SH-SY5Y (cell line): ENCODE data around the gene CD34.

Experiments used
- GATA2 ChIP-seq: IDR thresholded peaks from 2 replicates; pipeline ENCODE4 v1.6.1; 2011; ENCODE audit warnings: mild to moderate bottlenecking, low read depth, low read length
- GATA3 ChIP-seq: IDR thresholded peaks from 2 replicates; pipeline ENCODE4 v1.6.1; 2011; ENCODE audit warnings: low read depth, mild to moderate bottlenecking, low read length, moderate library complexity

DNA sequence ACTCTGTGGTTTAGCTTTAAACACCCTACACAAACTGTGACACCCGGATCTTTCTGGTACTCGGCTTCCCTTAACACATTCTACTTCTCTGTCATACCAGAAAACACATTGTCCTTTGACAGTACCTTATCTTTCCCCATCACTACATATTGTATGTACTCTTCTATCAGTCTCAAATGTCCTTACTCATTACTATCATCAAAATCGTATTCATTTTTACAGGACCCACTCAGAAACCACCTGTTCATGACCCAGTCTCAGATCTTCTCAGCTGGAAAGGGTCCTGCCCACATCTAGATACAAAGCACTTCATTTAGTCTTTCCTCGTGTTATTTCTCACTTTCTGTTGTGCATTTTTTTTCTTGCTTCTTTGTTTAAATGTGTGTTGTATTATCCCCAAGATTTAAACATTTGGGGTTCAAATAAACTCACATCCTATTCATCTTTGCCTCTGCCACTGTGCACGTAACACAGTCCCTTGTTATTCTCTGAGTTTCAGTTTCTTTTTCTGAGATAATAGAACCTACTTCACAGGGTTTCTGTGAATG lies 27.7 kb downstream of the CD34 start:
- no peak for TF ChIP-seq GATA3
- TF ChIP-seq GATA2 = no peak
